Raji (cell line): ENCODE measurements around the gene EPHB1.

Source experiments
- POLR2A ChIP-seq: IDR thresholded peaks from 2 replicates; pipeline ENCODE4 v1.6.1; 2011; ENCODE audit warnings: low read depth, low read length, control low read depth; ENCODE audit not compliant: insufficient read depth

Gene EPHB1

GRCh38 chr3:134820994-134821393 lies 25.9 kb downstream of the EPHB1 start:
- TF ChIP-seq POLR2A = no peak

DNA sequence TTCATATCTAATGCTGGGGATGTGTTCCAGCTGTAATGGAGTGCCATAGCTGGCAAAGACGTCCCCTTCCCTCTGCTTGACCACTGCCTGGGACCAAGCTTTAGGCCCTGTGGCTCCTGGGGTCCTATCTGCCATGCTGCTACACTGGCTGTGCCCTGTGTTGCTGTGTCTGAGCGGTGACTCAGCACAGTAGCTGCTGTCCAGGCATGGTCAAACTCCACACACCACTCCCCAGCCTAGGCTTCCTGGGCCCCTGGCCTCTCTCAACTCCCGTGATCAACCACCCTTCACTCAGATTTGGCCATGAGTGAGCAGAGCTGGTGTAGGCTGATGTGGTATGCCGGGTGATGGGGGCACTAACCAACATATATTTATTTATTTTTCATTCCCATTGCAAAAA lies 27.0 kb downstream of the EPHB1 start:
- TF ChIP-seq POLR2A = no peak

GRCh38 chr3:134823679-134824078 lies 28.6 kb downstream of the EPHB1 start:
- no peak for TF ChIP-seq POLR2A

DNA sequence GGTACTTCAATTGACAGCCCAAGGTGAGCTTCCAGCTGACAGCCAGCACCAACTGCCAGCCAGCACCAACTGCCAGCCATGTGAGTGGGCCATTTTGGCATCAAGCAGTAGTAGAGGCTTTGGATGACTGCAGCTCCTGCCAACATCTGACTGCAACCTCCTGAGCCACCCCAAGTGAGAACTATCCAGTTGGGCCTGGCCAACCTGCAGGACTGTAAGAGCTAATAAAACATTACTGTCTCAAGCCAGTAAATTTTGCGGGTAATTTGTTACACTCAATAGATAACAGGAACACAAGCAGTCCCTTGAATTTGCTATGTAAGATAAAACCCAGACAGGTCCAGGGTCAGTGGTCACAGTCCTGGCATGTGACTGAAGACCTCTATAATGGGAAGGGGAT lies 29.7 kb downstream of the EPHB1 start:
- TF ChIP-seq POLR2A = no peak

- TF ChIP-seq POLR2A = no peak
Observed at GRCh38 chr3:134827213-134827612, 32.2 kb downstream of the EPHB1 start.

DNA sequence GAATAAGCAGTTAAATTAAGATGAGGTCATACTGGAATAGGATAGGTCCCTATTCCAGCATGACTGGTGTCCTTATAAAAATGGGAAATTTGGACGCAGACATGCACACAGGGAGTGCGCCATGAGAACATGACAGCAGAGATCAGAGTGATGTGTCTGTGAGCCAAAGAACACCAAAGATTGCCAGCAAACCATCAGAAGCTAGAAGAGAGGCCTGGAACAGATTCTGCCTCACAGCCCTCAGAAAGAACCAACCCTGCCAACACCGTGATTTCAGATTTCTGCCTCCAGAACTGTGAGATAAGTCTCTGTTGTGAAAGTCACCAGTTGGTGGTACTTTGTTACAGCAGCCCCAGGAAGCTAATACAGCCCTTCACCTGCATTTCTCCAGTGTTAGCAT lies 34.7 kb downstream of the EPHB1 start:
- TF ChIP-seq POLR2A = no peak

- no peak for TF ChIP-seq POLR2A
Observed at GRCh38 chr3:134832585-134832984, 37.5 kb downstream of the EPHB1 start.

GRCh38 chr3:134833453-134834163 lies 38.5 kb downstream of the EPHB1 start:
- no peak for TF ChIP-seq POLR2A

DNA sequence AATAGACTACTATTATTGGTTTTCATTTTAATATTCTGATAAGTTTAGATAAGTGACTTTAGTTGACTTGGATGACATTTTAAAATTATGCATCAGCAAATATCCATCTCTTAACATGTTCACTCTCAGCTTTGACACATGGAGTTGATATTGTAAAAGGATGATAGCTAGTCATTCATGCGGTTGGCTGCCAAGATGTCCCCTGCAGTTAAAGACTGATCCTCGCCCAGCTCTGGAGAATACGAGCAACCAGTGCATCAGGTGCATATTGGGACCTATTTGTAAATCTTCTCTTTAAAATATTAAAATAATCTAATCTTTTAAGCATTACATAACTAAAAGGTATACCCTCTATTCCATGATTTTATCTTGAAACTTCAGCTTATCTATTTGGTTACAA lies 41.9 kb downstream of the EPHB1 start:
- TF ChIP-seq POLR2A = no peak

GRCh38 chr3:134838599-134838998 lies 43.5 kb downstream of the EPHB1 start:
- no peak for TF ChIP-seq POLR2A

- no peak for TF ChIP-seq POLR2A
Observed at GRCh38 chr3:134839422-134839821, 44.4 kb downstream of the EPHB1 start.

DNA sequence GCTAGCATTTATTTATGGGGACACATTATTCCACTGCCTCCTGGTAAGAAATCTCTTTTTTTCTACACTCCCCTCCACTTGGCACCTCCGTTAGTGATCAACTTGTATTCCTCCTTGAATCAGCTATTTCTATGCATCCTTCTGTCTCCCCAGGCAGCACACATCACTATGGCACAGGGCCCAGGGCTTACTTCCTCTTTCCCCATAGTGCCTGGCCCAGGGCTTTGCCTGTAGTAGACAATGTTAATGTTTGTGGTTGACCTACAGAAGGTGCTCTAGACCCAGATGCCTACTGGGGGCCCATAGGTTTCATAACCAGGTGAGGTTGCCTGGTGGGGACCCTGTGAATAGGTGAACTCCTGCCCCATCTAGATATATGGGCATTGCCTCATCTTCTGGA lies 44.9 kb downstream of the EPHB1 start:
- TF ChIP-seq POLR2A = no peak

DNA sequence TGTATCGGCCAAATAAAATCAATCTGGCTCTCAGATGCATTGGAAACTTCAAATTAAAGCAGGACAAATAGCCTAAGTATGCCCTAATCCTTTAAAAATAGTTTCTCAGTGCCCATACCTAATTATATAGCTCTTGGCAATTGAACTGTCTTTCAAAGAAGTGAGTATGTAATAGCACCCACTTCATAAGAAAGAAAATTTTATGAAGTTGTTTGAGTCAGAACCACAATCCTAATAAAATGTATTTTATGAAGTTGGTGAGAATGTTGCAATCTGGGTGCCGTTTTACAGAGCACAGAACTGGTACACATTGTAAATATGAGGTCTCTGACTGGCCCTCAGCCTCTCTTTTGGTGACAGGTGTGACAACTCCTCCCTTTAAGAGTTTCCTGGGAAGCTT lies 45.4 kb downstream of the EPHB1 start:
- TF ChIP-seq POLR2A = no peak

- no peak for TF ChIP-seq POLR2A
Observed at GRCh38 chr3:134846084-134846483, 51.0 kb downstream of the EPHB1 start.

GRCh38 chr3:134846911-134847317 lies 51.9 kb downstream of the EPHB1 start:
- no peak for TF ChIP-seq POLR2A

- TF ChIP-seq POLR2A = no peak
Observed at GRCh38 chr3:134847349-134847748, 52.3 kb downstream of the EPHB1 start.

GRCh38 chr3:134849561-134849960 lies 54.5 kb downstream of the EPHB1 start:
- no peak for TF ChIP-seq POLR2A
